ENCODE data around the gene WDR4.

DNA sequence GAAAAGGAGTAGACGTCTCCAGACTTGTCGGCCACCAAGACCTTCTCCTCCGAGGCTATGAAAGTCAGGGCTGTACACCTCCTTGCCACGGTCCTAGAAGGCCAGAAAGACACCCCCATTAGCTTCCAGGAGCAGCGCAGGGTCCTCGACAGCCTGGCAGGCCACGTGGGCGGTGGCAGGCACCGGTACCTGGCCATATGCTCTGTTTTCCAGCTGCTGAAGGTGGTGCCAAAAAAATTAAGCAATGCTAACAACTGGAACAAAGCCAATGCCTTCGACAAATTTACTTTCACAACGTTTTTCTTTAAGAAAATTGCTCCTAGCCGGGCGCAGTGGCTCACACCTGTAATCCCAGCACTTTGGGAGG lies 15.9 kb downstream of the WDR4 start:
- TF ChIP-seq, protein P1, sequence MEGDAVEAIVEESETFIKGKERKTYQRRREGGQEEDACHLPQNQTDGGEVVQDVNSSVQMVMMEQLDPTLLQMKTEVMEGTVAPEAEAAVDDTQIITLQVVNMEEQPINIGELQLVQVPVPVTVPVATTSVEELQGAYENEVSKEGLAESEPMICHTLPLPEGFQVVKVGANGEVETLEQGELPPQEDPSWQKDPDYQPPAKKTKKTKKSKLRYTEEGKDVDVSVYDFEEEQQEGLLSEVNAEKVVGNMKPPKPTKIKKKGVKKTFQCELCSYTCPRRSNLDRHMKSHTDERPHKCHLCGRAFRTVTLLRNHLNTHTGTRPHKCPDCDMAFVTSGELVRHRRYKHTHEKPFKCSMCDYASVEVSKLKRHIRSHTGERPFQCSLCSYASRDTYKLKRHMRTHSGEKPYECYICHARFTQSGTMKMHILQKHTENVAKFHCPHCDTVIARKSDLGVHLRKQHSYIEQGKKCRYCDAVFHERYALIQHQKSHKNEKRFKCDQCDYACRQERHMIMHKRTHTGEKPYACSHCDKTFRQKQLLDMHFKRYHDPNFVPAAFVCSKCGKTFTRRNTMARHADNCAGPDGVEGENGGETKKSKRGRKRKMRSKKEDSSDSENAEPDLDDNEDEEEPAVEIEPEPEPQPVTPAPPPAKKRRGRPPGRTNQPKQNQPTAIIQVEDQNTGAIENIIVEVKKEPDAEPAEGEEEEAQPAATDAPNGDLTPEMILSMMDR (conservative IDR thresholded peaks at IDR 0.05; ENCODE audit: low read depth, low read length), result no peak
- TF ChIP-seq RCOR1 (IDR thresholded peaks at IDR 0.05; ENCODE audit: insufficient replicate concordance, low read length) (no peak), POLR2A (IDR thresholded peaks at IDR 0.05; ENCODE audit: low read depth, low read length) (no peak), RFX5 (IDR thresholded peaks at IDR 0.05; ENCODE audit: low read depth, low read length) (no peak), SMC3 (IDR thresholded peaks at IDR 0.05; ENCODE audit: low read depth, low read length) (no peak)
- TF ChIP-seq, protein P2, sequence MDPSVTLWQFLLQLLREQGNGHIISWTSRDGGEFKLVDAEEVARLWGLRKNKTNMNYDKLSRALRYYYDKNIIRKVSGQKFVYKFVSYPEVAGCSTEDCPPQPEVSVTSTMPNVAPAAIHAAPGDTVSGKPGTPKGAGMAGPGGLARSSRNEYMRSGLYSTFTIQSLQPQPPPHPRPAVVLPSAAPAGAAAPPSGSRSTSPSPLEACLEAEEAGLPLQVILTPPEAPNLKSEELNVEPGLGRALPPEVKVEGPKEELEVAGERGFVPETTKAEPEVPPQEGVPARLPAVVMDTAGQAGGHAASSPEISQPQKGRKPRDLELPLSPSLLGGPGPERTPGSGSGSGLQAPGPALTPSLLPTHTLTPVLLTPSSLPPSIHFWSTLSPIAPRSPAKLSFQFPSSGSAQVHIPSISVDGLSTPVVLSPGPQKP (IDR thresholded peaks at IDR 0.05; ENCODE audit: borderline replicate concordance, low read depth, low read length), result no peak
